Stimulated activated CD8-positive, alpha-beta memory T cell treated with anti-CD3 and anti-CD28 coated beads, Interleukin-7, amount 100 ng/mL, for 48 hours (primary cell): ENCODE results near the gene GLB1L3.

Experiments
- DNase-seq, 2 donors: peaks; one replicate each; pipeline ENCODE4 v3.0.0-alpha.2; 2020; ENCODE audit warnings: low read depth in 1 of 2; ENCODE audit errors: extremely low read depth in 1 of 2

Gene GLB1L3

GRCh38 chr11:134359646-134360045 is 83.5 kb downstream of the GLB1L3 start:
- no peak for DNase-seq

DNA sequence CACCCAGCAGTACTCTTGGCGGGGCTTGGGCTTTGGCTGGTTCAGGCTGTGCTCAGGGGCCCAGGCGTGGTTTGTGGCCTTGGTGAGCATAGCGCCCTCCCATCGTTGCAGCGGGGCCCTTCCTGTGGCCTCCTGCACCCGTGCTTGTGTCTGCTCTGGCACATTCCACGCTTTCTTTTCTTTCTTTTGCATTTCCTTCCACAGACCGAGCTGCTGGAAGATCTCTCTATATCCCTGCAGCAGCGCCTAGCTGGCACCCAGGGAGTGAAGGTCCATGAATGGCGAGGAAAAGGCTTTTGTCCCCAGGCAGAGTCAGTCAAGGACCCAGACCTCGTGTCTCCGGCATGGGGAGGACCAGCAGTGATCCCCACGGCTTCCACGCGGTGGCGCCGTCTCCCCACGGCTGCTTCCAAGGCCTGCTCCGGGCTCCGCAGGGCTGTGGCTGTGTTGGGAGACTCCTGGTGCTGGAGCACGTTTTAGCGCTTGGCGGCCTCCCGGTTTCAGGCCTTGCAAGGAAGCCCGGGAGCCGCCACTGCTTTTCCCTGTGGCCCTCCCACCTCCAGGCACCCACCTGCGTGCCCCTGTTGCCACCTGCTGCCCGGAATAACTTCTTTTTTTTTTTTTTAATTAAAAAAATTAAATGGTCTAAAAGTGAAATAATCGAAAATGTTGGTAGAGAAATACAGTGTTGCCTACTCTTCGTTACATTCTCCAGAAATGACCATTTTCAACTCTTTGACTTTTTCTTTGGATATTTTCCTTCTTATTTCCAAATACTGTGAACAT is 84.1 kb downstream of the GLB1L3 start:
- DNase-seq: peak; percentile 53 to 55

GRCh38 chr11:134361661-134362060 is 85.5 kb downstream of the GLB1L3 start:
- no peak for DNase-seq

- no peak for DNase-seq
These were observed 86.2 kb downstream of the GLB1L3 start for GRCh38 chr11:134362192-134362901.

- DNase-seq: no peak
These were observed 87.0 kb downstream of the GLB1L3 start for GRCh38 chr11:134363161-134363560.

GRCh38 chr11:134363592-134363991 is 87.4 kb downstream of the GLB1L3 start:
- no peak for DNase-seq

GRCh38 chr11:134364261-134364660 is 88.1 kb downstream of the GLB1L3 start:
- no peak for DNase-seq

DNA sequence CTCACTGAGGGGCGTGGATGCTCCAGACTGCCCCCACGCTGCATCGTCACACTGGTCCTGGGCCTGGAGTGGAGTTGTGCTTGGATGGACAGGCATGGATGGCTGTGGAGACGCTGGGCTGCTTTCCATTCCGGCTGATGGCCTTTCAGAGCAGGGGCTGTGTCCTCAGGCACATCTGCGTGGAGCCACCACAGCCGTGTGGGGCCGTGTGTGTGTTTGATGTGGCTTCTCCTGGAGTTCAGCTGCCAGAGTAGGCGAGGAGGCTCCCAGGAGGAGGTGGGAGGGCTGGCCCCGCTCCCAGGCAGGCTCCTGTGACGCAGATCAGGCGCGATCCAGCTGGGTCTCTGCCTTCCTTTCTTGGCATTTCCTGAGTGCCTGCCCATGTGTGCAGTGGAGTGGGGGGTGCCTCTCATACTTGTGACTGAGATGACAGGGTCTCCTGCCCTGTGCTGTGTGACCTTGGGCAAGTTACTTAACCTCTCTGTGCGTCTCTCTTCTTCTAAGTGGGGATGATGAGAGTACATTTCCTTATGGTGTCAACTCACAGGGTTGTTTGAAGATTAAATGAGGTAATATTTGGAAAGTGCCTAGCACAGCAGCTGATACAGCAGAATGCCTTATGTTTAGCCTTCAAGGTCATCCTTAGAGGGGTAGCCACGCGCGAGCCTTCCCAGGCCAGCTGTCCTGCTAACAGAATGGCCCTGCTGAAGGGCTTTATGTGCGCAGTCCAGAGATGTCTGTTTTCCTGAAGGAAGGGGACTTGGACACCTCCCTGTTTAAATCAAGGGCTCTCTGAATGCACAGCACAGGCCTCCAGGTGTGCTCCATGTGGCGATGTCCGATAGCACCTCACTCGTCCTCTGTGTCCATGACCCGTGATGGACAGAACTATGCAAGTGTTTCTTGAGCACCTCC is 89.1 kb downstream of the GLB1L3 start:
- no peak for DNase-seq

- no peak for DNase-seq
These were observed 90.1 kb downstream of the GLB1L3 start for GRCh38 chr11:134366254-134366653.

DNA sequence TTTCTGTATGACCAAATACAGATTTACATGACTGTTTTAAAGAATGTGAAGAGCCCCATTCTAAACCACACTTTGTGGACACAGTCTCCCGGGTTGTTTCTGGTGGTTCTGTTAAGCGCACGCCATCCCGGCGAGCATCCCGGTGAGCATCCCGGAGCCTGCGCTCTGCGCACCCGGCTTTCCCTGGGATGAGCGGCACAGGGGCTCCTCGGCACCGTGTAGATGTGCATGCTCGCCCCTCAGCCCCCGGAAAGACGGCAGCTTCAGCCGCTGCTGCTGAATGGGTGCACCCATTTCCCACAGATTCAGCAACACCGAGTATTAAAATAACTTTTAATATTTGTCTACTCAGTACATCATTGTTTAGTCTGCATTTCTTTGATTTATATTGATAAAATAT is 91.6 kb downstream of the GLB1L3 start:
- no peak for DNase-seq
